Measurements from ENCODE around the gene RFESD. TPM values are rescaled to one million over a fixed set of nuclear protein-coding genes. Genes with fewer than 3 reads are reported as not detected.

Gene RFESD
- total and polyA plus RNA-seq, 10 of the 15 experiments (the other 5 are each of a cell fraction or from before 2014, with no cell fraction given): 1.9 to 14.7 (median 4.9) TPM

DNA sequence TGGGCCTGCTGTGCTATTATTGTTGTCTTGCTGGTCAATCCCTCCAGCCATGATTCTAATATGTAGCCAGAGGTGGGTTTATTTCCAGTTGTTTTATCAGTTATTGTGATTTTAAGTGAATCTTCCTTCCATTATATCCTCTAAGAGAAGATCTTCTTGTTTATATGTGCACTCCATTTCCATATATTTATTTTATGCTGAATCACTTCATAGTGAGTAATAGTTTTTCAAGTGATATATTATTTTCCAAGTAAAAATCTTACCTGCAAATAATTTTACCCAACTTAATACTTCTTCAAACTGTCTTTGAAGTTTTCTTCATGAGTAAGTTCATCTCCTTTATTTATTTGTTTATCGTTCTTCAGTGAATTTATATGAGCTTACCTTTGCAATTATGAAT, 40.2 kb upstream of the RFESD start (continued):
- no peak for TF ChIP-seq NR2C2 (IDR thresholded peaks at IDR 0.05; ENCODE audit: borderline replicate concordance, control insufficient read depth, insufficient read length, low read depth)

DNA sequence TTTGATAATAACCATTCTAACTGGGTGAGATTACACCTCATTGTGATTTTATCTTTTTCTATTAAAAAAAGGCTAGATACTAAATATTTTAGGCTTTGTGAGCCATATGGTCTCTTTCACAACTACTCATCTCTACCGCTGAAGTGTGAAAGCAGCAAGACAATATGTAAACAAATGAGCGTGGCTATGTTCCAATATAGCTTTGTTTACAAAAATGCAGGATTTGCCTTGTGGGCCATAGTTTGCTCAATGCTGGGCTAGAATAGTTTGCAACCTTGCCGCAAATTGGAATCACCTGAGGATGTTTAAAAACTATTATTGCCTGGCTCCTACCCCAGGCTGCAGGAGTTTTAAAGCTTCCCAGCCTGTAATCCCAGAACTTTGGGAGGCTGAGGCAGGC, 36.9 kb upstream of the RFESD start:
- no peaks in the 10 kb centered on the region for H3K79me2 ChIP-seq (ENCODE audit: control insufficient read depth, insufficient read depth, low read length)
- ATAC-seq (no peak), DNase-seq (ENCODE audit: low read depth, low spot score) (no peak), FAIRE-seq (no peak)
- ChIA-PET CTCF (interaction anchor here (1.0 kb wide), 1 partner anchor 35 kb away, joined by 3 read pairs; no protein-coding TSS in a partner anchor), SMC1A (ENCODE audit: uncharacterized antibody, unreplicated experiment) (interaction anchor here (1.7 kb wide), 1 partner anchor 22 kb away, joined by 3 read pairs; no protein-coding TSS in a partner anchor), RAD21 (ENCODE audit: unreplicated experiment) (interaction anchor here (1.0 kb wide), 1 partner anchor 570 kb away, joined by 3 read pairs; no protein-coding TSS in a partner anchor), POLR2A (no interaction called here)
- in situ Hi-C loops (cut with MboI) (no loop called here), intact Hi-C loops (cut with micrococcal nuclease; ENCODE audit: unreplicated experiment) (loop anchor here (10.0 kb wide), 1 partner anchor 535 kb away; no protein-coding TSS in a partner anchor)
- no peaks in the 10 kb centered on the region for H4K20me1 ChIP-seq (ENCODE audit: control insufficient read depth, insufficient read depth)
- H3K4me1 ChIP-seq (ENCODE audit: control insufficient read depth, insufficient read depth, low read length): peaks cover 4% of the 10 kb centered on the region; the same call in 1 of the 2 replicates
- H3K27ac ChIP-seq (ENCODE audit: control insufficient read depth, insufficient read depth): no peak overlapping the region
- H3K36me3 ChIP-seq (ENCODE audit: control insufficient read depth in 2 of 2, insufficient read depth in 2 of 2, low read length in 1 of 2): no peaks in the 10 kb centered on the region
- H3K9me3 ChIP-seq (replicated peaks; ENCODE audit: control insufficient read depth, insufficient read depth, low read length): peaks cover 6% of the 10 kb centered on the region; the same call in 2 of the 3 replicates
- no peak overlapping the region for H3K9ac ChIP-seq (ENCODE audit: control insufficient read depth, insufficient read depth, low read length)
- no peak overlapping the region for H3K4me3 ChIP-seq
- TF ChIP-seq RELA (IDR thresholded peaks at IDR 0.05; ENCODE audit: borderline replicate concordance, partially characterized antibody) (no peak), POLR2A (IDR thresholded peaks at IDR 0.05; ENCODE audit: low read depth, low read length) (no peak), POLR2AphosphoS2 (IDR thresholded peaks at IDR 0.05; ENCODE audit: low read depth, low read length) (no peak)
- H2AFZ ChIP-seq (ENCODE audit: control insufficient read depth, low read depth, low read length): no peak overlapping the region
- BruUV-seq (replicated peaks): no TSS peak
- H3K27me3 ChIP-seq (replicated peaks in 1 of 2; ENCODE audit: control insufficient read depth in 2 of 2, insufficient read depth in 2 of 2, low read length in 1 of 2): no peaks in the 10 kb centered on the region
- no peak overlapping the region for H3K4me2 ChIP-seq (ENCODE audit: control insufficient read depth, insufficient read depth)
- 33% methylated on average over 3 of the region's 3 CpGs for WGBS (ENCODE audit: insufficient coverage, insufficient replicate concordance, low lambda C conversion rate, missing lambda C conversion rate)

GRCh38 chr5:95610546-95610945, 36.0 kb upstream of the RFESD start:
- H3K27ac ChIP-seq (ENCODE audit: control insufficient read depth, insufficient read depth): no peak overlapping the region
- no peak overlapping the region for H3K4me3 ChIP-seq
- BruUV-seq (replicated peaks): no TSS peak
- CTCF ChIA-PET: interaction anchor here (0.6 to 1.0 kb wide), 2 partner anchors 34 to 235 kb away, joined by 3 read pairs; no protein-coding TSS in a partner anchor
- DNase-seq (ENCODE audit: low read depth, low spot score) (no peak), FAIRE-seq (no peak), ATAC-seq (no peak)
- no peak overlapping the region for H2AFZ ChIP-seq (ENCODE audit: control insufficient read depth, low read depth, low read length)
- peaks cover 6% of the 10 kb centered on the region; the same call in 2 of the 3 replicates for H3K9me3 ChIP-seq (replicated peaks; ENCODE audit: control insufficient read depth, insufficient read depth, low read length)
- H3K79me2 ChIP-seq (ENCODE audit: control insufficient read depth, insufficient read depth, low read length): no peaks in the 10 kb centered on the region
- H3K36me3 ChIP-seq (ENCODE audit: control insufficient read depth in 2 of 2, insufficient read depth in 2 of 2, low read length in 1 of 2): no peaks in the 10 kb centered on the region
- intact Hi-C loops (cut with micrococcal nuclease; ENCODE audit: unreplicated experiment): loop anchor here (10.0 kb wide), 1 partner anchor 536 kb away; no protein-coding TSS in a partner anchor
- no peak overlapping the region for H3K9ac ChIP-seq (ENCODE audit: control insufficient read depth, insufficient read depth, low read length)
- in situ Hi-C loops (cut with MboI): no loop called here
- WGBS (ENCODE audit: insufficient coverage, insufficient replicate concordance, low lambda C conversion rate, missing lambda C conversion rate): 81% methylated on average over 7 of the region's 7 CpGs
- peaks cover 4% of the 10 kb centered on the region; the same call in 1 of the 2 replicates for H3K4me1 ChIP-seq (ENCODE audit: control insufficient read depth, insufficient read depth, low read length)
- H3K4me2 ChIP-seq (ENCODE audit: control insufficient read depth, insufficient read depth): no peak overlapping the region
- no peaks in the 10 kb centered on the region for H3K27me3 ChIP-seq (replicated peaks in 1 of 2; ENCODE audit: control insufficient read depth in 2 of 2, insufficient read depth in 2 of 2, low read length in 1 of 2)
- SMC1A ChIA-PET (ENCODE audit: uncharacterized antibody, unreplicated experiment): interaction anchor here (1.7 kb wide), 1 partner anchor 21 kb away, joined by 3 read pairs; no protein-coding TSS in a partner anchor
- H4K20me1 ChIP-seq (ENCODE audit: control insufficient read depth, insufficient read depth): no peaks in the 10 kb centered on the region
- POLR2A ChIA-PET: no interaction called here
- RAD21 ChIA-PET (ENCODE audit: unreplicated experiment): no interaction called here
- TF ChIP-seq CUX1 (IDR thresholded peaks at IDR 0.05; ENCODE audit: insufficient replicate concordance, low read depth, low read length): no peak
- no peak for TF ChIP-seq SRF (IDR thresholded peaks at IDR 0.05; ENCODE audit: low read depth in 2 of 2, low read length in 2 of 2)
- TF ChIP-seq POLR2AphosphoS5 (IDR thresholded peaks at IDR 0.05; ENCODE audit: low read length): no peak
- TF ChIP-seq RELA (IDR thresholded peaks at IDR 0.05; ENCODE audit: borderline replicate concordance, partially characterized antibody): no peak
- no peak for TF ChIP-seq RB1 (IDR thresholded peaks at IDR 0.05; ENCODE audit: borderline replicate concordance)
- TF ChIP-seq, protein P1, sequence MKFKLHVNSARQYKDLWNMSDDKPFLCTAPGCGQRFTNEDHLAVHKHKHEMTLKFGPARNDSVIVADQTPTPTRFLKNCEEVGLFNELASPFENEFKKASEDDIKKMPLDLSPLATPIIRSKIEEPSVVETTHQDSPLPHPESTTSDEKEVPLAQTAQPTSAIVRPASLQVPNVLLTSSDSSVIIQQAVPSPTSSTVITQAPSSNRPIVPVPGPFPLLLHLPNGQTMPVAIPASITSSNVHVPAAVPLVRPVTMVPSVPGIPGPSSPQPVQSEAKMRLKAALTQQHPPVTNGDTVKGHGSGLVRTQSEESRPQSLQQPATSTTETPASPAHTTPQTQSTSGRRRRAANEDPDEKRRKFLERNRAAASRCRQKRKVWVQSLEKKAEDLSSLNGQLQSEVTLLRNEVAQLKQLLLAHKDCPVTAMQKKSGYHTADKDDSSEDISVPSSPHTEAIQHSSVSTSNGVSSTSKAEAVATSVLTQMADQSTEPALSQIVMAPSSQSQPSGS (IDR thresholded peaks at IDR 0.05; ENCODE audit: low read length): no peak

Data from GM12878 (cell line).